Activated naive CD8-positive, alpha-beta T cell treated with anti-CD3 and anti-CD28 coated beads for 36 hours (primary cell): ENCODE results near the gene KLF8. TPM values are rescaled to one million over a fixed set of nuclear protein-coding genes. Genes with fewer than 3 reads are reported as not detected.

Source experiments
- DNase-seq: peaks from one replicate; pipeline ENCODE4 v3.0.0; 2021
- H3K27ac Mint-ChIP-seq: one replicate; pipeline ENCODE4 v1.8.0; 2022; ENCODE audit warnings: mild to moderate bottlenecking, moderate library complexity, mixed read lengths
- H3K27me3 Mint-ChIP-seq: one replicate; pipeline ENCODE4 v1.8.0; 2022; ENCODE audit warnings: mild to moderate bottlenecking, mixed read lengths
- H3K36me3 Mint-ChIP-seq: one replicate; pipeline ENCODE4 v1.8.0; 2021; ENCODE audit warnings: mild to moderate bottlenecking, mixed read lengths
- H3K4me1 Mint-ChIP-seq: one replicate; pipeline ENCODE4 v1.8.0; 2021; ENCODE audit warnings: mixed read lengths
- H3K4me3 Mint-ChIP-seq: one replicate; pipeline ENCODE4 v1.8.0; 2022; ENCODE audit warnings: mild to moderate bottlenecking, moderate library complexity, mixed read lengths
- H3K9me3 Mint-ChIP-seq: one replicate; pipeline ENCODE4 v1.8.0; 2022; ENCODE audit warnings: mixed read lengths
- total RNA-seq, 2 experiments: library from RNA; stranded (reverse); gene quantifications; one replicate each; pipeline ENCODE4 v1.2.3, GENCODE V29; 2021

The KLF8 gene
- total RNA-seq, 2 experiments from 2014 or later, result 1.6 to 1.7 TPM

GRCh38 chrX:56278692-56279091 is 46.5 kb downstream of the KLF8 start:
- Mint-ChIP-seq H3K36me3 (no peaks in the 10 kb centered on the region), H3K27me3 (no peaks in the 10 kb centered on the region), H3K27ac (no peak overlapping the region), H3K4me3 (no peak overlapping the region), H3K4me1 (peaks cover 7% of the 10 kb centered on the region), H3K9me3 (no peaks in the 10 kb centered on the region)
- DNase-seq, result no peak

- H3K36me3 Mint-ChIP-seq, result no peaks in the 10 kb centered on the region
- H3K4me3 Mint-ChIP-seq, result no peak overlapping the region
- DNase-seq, result no peak
- no peaks in the 10 kb centered on the region for H3K27me3 Mint-ChIP-seq
- H3K27ac Mint-ChIP-seq, result no peak overlapping the region
- H3K9me3 Mint-ChIP-seq, result no peaks in the 10 kb centered on the region
- peaks cover 7% of the 10 kb centered on the region for H3K4me1 Mint-ChIP-seq
Observed at GRCh38 chrX:56279863-56280262, 47.7 kb downstream of the KLF8 start.

GRCh38 chrX:56281789-56282188 is 49.6 kb downstream of the KLF8 start:
- Mint-ChIP-seq H3K4me3 (no peak overlapping the region), H3K4me1 (peaks cover 7% of the 10 kb centered on the region), H3K27ac (no peak overlapping the region), H3K9me3 (no peaks in the 10 kb centered on the region), H3K27me3 (no peaks in the 10 kb centered on the region), H3K36me3 (no peaks in the 10 kb centered on the region)
- DNase-seq, result no peak

- H3K36me3 Mint-ChIP-seq, result no peaks in the 10 kb centered on the region
- H3K9me3 Mint-ChIP-seq, result no peaks in the 10 kb centered on the region
- no peak overlapping the region for H3K27ac Mint-ChIP-seq
- no peak overlapping the region for H3K4me3 Mint-ChIP-seq
- no peaks in the 10 kb centered on the region for H3K27me3 Mint-ChIP-seq
- no peak for DNase-seq
- H3K4me1 Mint-ChIP-seq, result peaks cover 7% of the 10 kb centered on the region
Observed at GRCh38 chrX:56284269-56284668, 52.1 kb downstream of the KLF8 start.

GRCh38 chrX:56288608-56289007 is 56.5 kb downstream of the KLF8 start:
- Mint-ChIP-seq H3K27me3 (no peaks in the 10 kb centered on the region), H3K4me1 (no peaks in the 10 kb centered on the region), H3K9me3 (peaks cover 1% of the 10 kb centered on the region), H3K4me3 (no peak overlapping the region), H3K27ac (no peak overlapping the region), H3K36me3 (peaks cover 2% of the 10 kb centered on the region)
- no peak for DNase-seq

- no peak for DNase-seq
- H3K27ac Mint-ChIP-seq, result no peak overlapping the region
- peaks cover 6% of the 10 kb centered on the region for H3K9me3 Mint-ChIP-seq
- H3K4me3 Mint-ChIP-seq, result no peak overlapping the region
- peaks cover 2% of the 10 kb centered on the region for H3K36me3 Mint-ChIP-seq
- H3K4me1 Mint-ChIP-seq, result no peaks in the 10 kb centered on the region
- H3K27me3 Mint-ChIP-seq, result no peaks in the 10 kb centered on the region
Observed at GRCh38 chrX:56289449-56289848, 57.3 kb downstream of the KLF8 start.

GRCh38 chrX:56308726-56309125 is 76.6 kb downstream of the KLF8 start:
- H3K9me3 Mint-ChIP-seq, result peaks cover 18% of the 10 kb centered on the region
- H3K4me3 Mint-ChIP-seq, result no peak overlapping the region
- H3K27ac Mint-ChIP-seq, result no peak overlapping the region
- no peaks in the 10 kb centered on the region for H3K27me3 Mint-ChIP-seq
- no peaks in the 10 kb centered on the region for H3K4me1 Mint-ChIP-seq
- H3K36me3 Mint-ChIP-seq, result peaks cover 15% of the 10 kb centered on the region
- no peak for DNase-seq

GRCh38 chrX:56309881-56310280 is 77.7 kb downstream of the KLF8 start:
- H3K4me3 Mint-ChIP-seq, result no peak overlapping the region
- H3K36me3 Mint-ChIP-seq, result peaks cover 15% of the 10 kb centered on the region
- DNase-seq, result no peak
- H3K27me3 Mint-ChIP-seq, result no peaks in the 10 kb centered on the region
- H3K9me3 Mint-ChIP-seq, result peaks cover 16% of the 10 kb centered on the region
- H3K4me1 Mint-ChIP-seq, result peaks cover 3% of the 10 kb centered on the region
- H3K27ac Mint-ChIP-seq, result no peak overlapping the region

GRCh38 chrX:56310581-56310980 is 78.4 kb downstream of the KLF8 start:
- DNase-seq, result no peak
- H3K36me3 Mint-ChIP-seq, result peaks cover 15% of the 10 kb centered on the region
- H3K9me3 Mint-ChIP-seq, result peaks cover 16% of the 10 kb centered on the region
- H3K4me3 Mint-ChIP-seq, result no peak overlapping the region
- peaks cover 3% of the 10 kb centered on the region for H3K4me1 Mint-ChIP-seq
- H3K27ac Mint-ChIP-seq, result no peak overlapping the region
- no peaks in the 10 kb centered on the region for H3K27me3 Mint-ChIP-seq

GRCh38 chrX:56313308-56313707 is 81.2 kb downstream of the KLF8 start:
- Mint-ChIP-seq H3K4me1 (peaks cover 3% of the 10 kb centered on the region), H3K36me3 (peaks cover 5% of the 10 kb centered on the region), H3K9me3 (peaks cover 8% of the 10 kb centered on the region), H3K4me3 (no peak overlapping the region), H3K27me3 (no peaks in the 10 kb centered on the region), H3K27ac (no peak overlapping the region)
- no peak for DNase-seq

GRCh38 chrX:56314334-56314733 is 82.2 kb downstream of the KLF8 start:
- Mint-ChIP-seq H3K27ac (no peak overlapping the region), H3K9me3 (peaks cover 2% of the 10 kb centered on the region), H3K36me3 (no peaks in the 10 kb centered on the region), H3K4me3 (peak overlapping the region; percentile 8), H3K27me3 (no peaks in the 10 kb centered on the region), H3K4me1 (peaks cover 3% of the 10 kb centered on the region)
- DNase-seq, result peak; percentile 2

- peaks cover 3% of the 10 kb centered on the region for H3K36me3 Mint-ChIP-seq
- H3K27me3 Mint-ChIP-seq, result no peaks in the 10 kb centered on the region
Observed at GRCh38 chrX:56318076-56318475, 85.9 kb downstream of the KLF8 start.

GRCh38 chrX:56319165-56319564 is 87.0 kb downstream of the KLF8 start:
- Mint-ChIP-seq H3K9me3 (peaks cover 5% of the 10 kb centered on the region), H3K27ac (no peak overlapping the region), H3K4me1 (peaks cover 2% of the 10 kb centered on the region), H3K4me3 (no peak overlapping the region), H3K27me3 (no peaks in the 10 kb centered on the region), H3K36me3 (peaks cover 3% of the 10 kb centered on the region)
- DNase-seq, result no peak

More at GRCh38 chrX:56318076-56318475, 85.9 kb downstream of the KLF8 start:
- DNase-seq, result no peak
- Mint-ChIP-seq H3K4me3 (no peak overlapping the region), H3K4me1 (peaks cover 3% of the 10 kb centered on the region), H3K9me3 (peaks cover 5% of the 10 kb centered on the region), H3K27ac (no peak overlapping the region)
